Measurements from ENCODE around the gene FOXA3. TPM values are rescaled to one million over a fixed set of nuclear protein-coding genes. Genes with fewer than 3 reads are reported as not detected.

FOXA3 gene
- total RNA-seq, 1 experiment from 2014 or later: 22.2 TPM

DNA sequence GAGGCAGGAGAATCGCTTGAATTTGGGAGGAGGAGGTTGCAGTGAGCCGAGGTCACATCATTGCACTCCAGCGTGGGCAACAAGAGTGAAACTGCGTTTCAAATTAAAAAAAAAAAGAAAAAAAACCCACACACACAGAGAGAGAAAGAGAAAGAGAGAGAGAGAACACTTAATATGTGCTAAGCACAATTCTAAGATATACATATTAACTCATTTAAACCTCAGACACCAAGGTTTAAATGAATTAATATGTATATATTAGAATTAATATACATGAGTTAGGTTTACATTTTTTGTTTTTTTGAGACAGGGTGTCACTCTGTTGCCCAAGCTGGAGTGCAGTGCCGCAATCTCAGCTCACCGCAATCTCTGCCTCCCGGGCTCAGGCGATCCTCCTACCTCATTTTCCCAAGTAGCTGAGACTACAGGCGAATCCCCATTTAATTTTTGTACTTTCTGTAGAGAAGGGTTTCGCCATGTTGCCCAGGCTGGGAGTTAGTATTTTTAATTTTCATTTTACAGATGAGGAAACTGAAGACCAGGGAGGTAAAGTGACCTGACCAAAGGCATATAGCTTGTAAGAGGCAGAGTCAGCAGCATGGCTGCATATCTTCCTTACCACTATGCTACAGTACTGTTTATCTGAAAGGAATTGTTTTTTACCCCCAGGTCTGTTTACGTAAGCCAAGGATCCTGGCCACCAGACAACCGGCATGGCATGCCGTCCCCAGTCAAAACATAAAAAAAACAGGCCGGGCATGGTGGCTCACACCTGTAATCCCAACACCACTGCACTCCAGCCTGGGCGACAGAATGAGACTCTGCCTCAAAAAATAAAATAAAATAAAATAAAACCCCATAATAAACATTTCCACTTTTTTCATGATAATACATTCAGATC is 3.5 kb upstream of the FOXA3 start:
- no peak overlapping the region for H4K5ac ChIP-seq (ENCODE audit: insufficient read length, low read depth, low read length)
- no peak overlapping the region for H3K4me2 ChIP-seq (ENCODE audit: insufficient read depth, insufficient read length, low read length)
- peaks cover 16 to 32% (median 18%) of the 10 kb centered on the region in 3 experiments; a peak in 6 of 7 replicates for H3K36me3 Mint-ChIP-seq (ENCODE audit: insufficient read depth in 1 of 3, low read depth in 3 of 3)
- H3K27ac ChIP-seq (ENCODE audit: insufficient read length, low read depth, low read length): no peak overlapping the region
- no peaks in the 10 kb centered on the region; a peak in 1 of 5 replicates for H3K9me3 Mint-ChIP-seq
- no peaks in the 10 kb centered on the region for H4K20me1 ChIP-seq (ENCODE audit: control insufficient read depth, insufficient read depth, insufficient read length)
- H3K9me3 ChIP-seq (ENCODE audit: control insufficient read depth, low read depth, low read length): no peaks in the 10 kb centered on the region
- no peak overlapping the region for H2BK12ac ChIP-seq (ENCODE audit: insufficient read length, low read depth, low read length)
- no peaks in the 10 kb centered on the region for H3K4me1 ChIP-seq (ENCODE audit: insufficient read depth, low read length)
- no peak overlapping the region for H4K8ac ChIP-seq (replicated peaks; ENCODE audit: insufficient read length, low read depth, low read length)
- no peak overlapping the region for H2AFZ ChIP-seq (ENCODE audit: low read length)
- H3K27ac Mint-ChIP-seq: no peak overlapping the region; a peak in 1 of 7 replicates
- TF ChIP-seq, protein P1, sequence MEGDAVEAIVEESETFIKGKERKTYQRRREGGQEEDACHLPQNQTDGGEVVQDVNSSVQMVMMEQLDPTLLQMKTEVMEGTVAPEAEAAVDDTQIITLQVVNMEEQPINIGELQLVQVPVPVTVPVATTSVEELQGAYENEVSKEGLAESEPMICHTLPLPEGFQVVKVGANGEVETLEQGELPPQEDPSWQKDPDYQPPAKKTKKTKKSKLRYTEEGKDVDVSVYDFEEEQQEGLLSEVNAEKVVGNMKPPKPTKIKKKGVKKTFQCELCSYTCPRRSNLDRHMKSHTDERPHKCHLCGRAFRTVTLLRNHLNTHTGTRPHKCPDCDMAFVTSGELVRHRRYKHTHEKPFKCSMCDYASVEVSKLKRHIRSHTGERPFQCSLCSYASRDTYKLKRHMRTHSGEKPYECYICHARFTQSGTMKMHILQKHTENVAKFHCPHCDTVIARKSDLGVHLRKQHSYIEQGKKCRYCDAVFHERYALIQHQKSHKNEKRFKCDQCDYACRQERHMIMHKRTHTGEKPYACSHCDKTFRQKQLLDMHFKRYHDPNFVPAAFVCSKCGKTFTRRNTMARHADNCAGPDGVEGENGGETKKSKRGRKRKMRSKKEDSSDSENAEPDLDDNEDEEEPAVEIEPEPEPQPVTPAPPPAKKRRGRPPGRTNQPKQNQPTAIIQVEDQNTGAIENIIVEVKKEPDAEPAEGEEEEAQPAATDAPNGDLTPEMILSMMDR (conservative IDR thresholded peaks at IDR 0.05): no peak
- no peaks in the 10 kb centered on the region for H3K79me1 ChIP-seq (ENCODE audit: insufficient read depth, low read depth, low read length, poor library complexity, severe bottlenecking)
- H2AK5ac ChIP-seq (ENCODE audit: insufficient read length, low read length): no peak overlapping the region
- H2BK120ac ChIP-seq (ENCODE audit: low read depth, low read length, poor library complexity, severe bottlenecking): no peak overlapping the region
- H3K23ac ChIP-seq (ENCODE audit: insufficient read length, low read depth, low read length): no peak overlapping the region
- H3K4me1 Mint-ChIP-seq: peaks cover 21 to 26% of the 10 kb centered on the region in 2 experiments
- H3K27me3 Mint-ChIP-seq (ENCODE audit: low read depth): no peaks in the 10 kb centered on the region; the same call in 1 of the 2 replicates
- peak overlapping the region; percentile 97 to 100; a peak in 4 of 5 replicates for H3K4me3 Mint-ChIP-seq
- H3K23me2 ChIP-seq (ENCODE audit: insufficient read length, low read depth, low read length, poor library complexity, severe bottlenecking): peaks cover 18% of the 10 kb centered on the region
- H4K91ac ChIP-seq (ENCODE audit: insufficient read length, low read depth, low read length): no peak overlapping the region
- H2BK5ac ChIP-seq (ENCODE audit: insufficient read length, low read length): no peak overlapping the region
- H3K14ac ChIP-seq (ENCODE audit: insufficient read depth, low read length): no peak overlapping the region
- H3K18ac ChIP-seq (ENCODE audit: insufficient read length, low read depth, low read length): no peak overlapping the region
- H3K79me2 ChIP-seq (ENCODE audit: insufficient read depth, low read length): peaks cover 10% of the 10 kb centered on the region; the same call in 1 of the 2 replicates
- H2BK20ac ChIP-seq (ENCODE audit: low read depth, low read length, poor library complexity, severe bottlenecking): no peak overlapping the region
- H3T11ph ChIP-seq (ENCODE audit: low read length): no peak overlapping the region
- no peak overlapping the region for H3K4ac ChIP-seq (ENCODE audit: low read depth, low read length)
- no peaks in the 10 kb centered on the region for H3K27me3 ChIP-seq (ENCODE audit: insufficient read depth, low read length)
- no peak for DNase-seq
- no peak overlapping the region for H3K56ac ChIP-seq (ENCODE audit: insufficient read length, low read depth, low read length)
- no CpG with 5 or more reads among the region's 15 CpGs for WGBS (ENCODE audit: extremely low coverage, insufficient read length, low lambda C conversion rate)
- no peak overlapping the region for H2BK15ac ChIP-seq (ENCODE audit: low read depth, low read length)
- no peak overlapping the region for H3K9ac ChIP-seq (ENCODE audit: extremely low read depth, insufficient read length, low read length)
